WTC11 (cell line): Measurements from ENCODE around the gene AGBL1. TPM values are rescaled to one million over a fixed set of nuclear protein-coding genes. Genes with fewer than 3 reads are reported as not detected.

Experiments
- ATAC-seq: fragments of 200-7000 bp; cut with Tn5 transposase; 2 replicates; pipeline ENCODE4 v1.10.0; 2021; ENCODE audit warnings: mild to moderate bottlenecking, moderate library complexity
- CTCF ChIA-PET: fragments of 300-600 bp; sonication (Branson Sonifier 250); formaldehyde crosslinking; loops from one replicate; lab custom pipeline; 2021; ENCODE audit warnings: antibody characterized with exemption; lab: Charles Lee
- POLR2A ChIA-PET: fragments of 350-600 bp; sonication (Branson Sonifier 250); formaldehyde crosslinking; loops from one replicate; lab custom pipeline; 2021; ENCODE audit warnings: antibody characterized with exemption; lab: Charles Lee
- DNase-seq: peaks from one replicate; pipeline ENCODE4 v3.0.0; 2021; ENCODE audit warnings: low spot score
- H3K27ac Mint-ChIP-seq: 2 replicates; pipeline ENCODE4 v1.8.0; 2021; ENCODE audit warnings: mixed read lengths
- H3K27me3 Mint-ChIP-seq: 2 replicates; pipeline ENCODE4 v1.8.0; 2021; ENCODE audit warnings: low read depth, mild to moderate bottlenecking, moderate library complexity, mixed read lengths
- H3K36me3 Mint-ChIP-seq: 2 replicates; pipeline ENCODE4 v1.8.0; 2021; ENCODE audit warnings: mixed read lengths
- H3K4me1 Mint-ChIP-seq: 2 replicates; pipeline ENCODE4 v1.8.0; 2022; ENCODE audit warnings: mixed read lengths
- H3K4me3 Mint-ChIP-seq: 2 replicates; pipeline ENCODE4 v1.8.0; 2021; ENCODE audit warnings: mild to moderate bottlenecking, moderate library complexity, mixed read lengths
- H3K9me3 Mint-ChIP-seq: 2 replicates; pipeline ENCODE4 v1.8.0; 2021; ENCODE audit warnings: mixed read lengths
- CREB1 ChIP-seq: sonication (generic); formaldehyde crosslinking; IDR thresholded peaks from 2 replicates; pipeline ENCODE4 v1.8.0; 2023; ENCODE audit warnings: mild to moderate bottlenecking, missing genetic modification reagents
- KAT7 ChIP-seq: sonication (generic); formaldehyde crosslinking; IDR thresholded peaks from 2 replicates; pipeline ENCODE4 v1.8.1; 2023; ENCODE audit warnings: missing genetic modification reagents, mild to moderate bottlenecking, borderline replicate concordance
- MXD4 ChIP-seq: fragments of 250-450 bp; sonication (Bioruptor Pico); IDR thresholded peaks from 2 replicates; pipeline ENCODE4 v1.8.0; 2021; ENCODE audit warnings: mild to moderate bottlenecking, moderate library complexity, borderline replicate concordance
- NR1H2 ChIP-seq: sonication (generic); formaldehyde crosslinking; IDR thresholded peaks from 2 replicates; pipeline ENCODE4 v1.9.0; 2021; ENCODE audit warnings: mild to moderate bottlenecking, moderate library complexity, missing genetic modification reagents
- SOX15 ChIP-seq: fragments of 250-450 bp; sonication (Bioruptor Pico); IDR thresholded peaks from 2 replicates; pipeline ENCODE4 v1.9.0; 2021; ENCODE audit warnings: mild to moderate bottlenecking
- TEAD4 ChIP-seq: sonication (generic); formaldehyde crosslinking; IDR thresholded peaks from 2 replicates; pipeline ENCODE4 v1.8.0; 2022; ENCODE audit warnings: mild to moderate bottlenecking, missing genetic modification reagents
- TP53 ChIP-seq: sonication (generic); formaldehyde crosslinking; IDR thresholded peaks from 2 replicates; pipeline ENCODE4 v1.8.1; 2023; ENCODE audit warnings: mild to moderate bottlenecking, missing genetic modification reagents
- ZNF121 ChIP-seq: sonication (generic); formaldehyde crosslinking; IDR thresholded peaks from 2 replicates; pipeline ENCODE4 v1.8.0; 2023; ENCODE audit warnings: missing genetic modification reagents
- ZNF317 ChIP-seq: sonication (generic); formaldehyde crosslinking; IDR thresholded peaks from 2 replicates; pipeline ENCODE4 v1.8.1; 2023; ENCODE audit warnings: low read depth, mild to moderate bottlenecking, moderate library complexity, missing genetic modification reagents, borderline replicate concordance
- ZNF416 ChIP-seq: fragments of 250-450 bp; sonication (Bioruptor Pico); IDR thresholded peaks from 2 replicates; pipeline ENCODE4 v1.9.0; 2021; ENCODE audit warnings: mild to moderate bottlenecking, inconsistent platforms
- ZNF423 ChIP-seq: fragments of 250-450 bp; sonication (Bioruptor Pico); IDR thresholded peaks from 2 replicates; pipeline ENCODE4 v2.1.2; 2022; ENCODE audit warnings: mild to moderate bottlenecking, moderate library complexity
- total RNA-seq: library from RNA; stranded (reverse); gene quantifications from 3 replicates; pipeline ENCODE4 v1.2.3, GENCODE V29; 2021
- TF ChIP-seq, protein P1 (sequence below): sonication (generic); formaldehyde crosslinking; IDR thresholded peaks from 2 replicates; pipeline ENCODE4 v1.8.1; 2022; ENCODE audit warnings: missing genetic modification reagents, borderline replicate concordance
- TF ChIP-seq, protein P2 (sequence below): fragments of 250-450 bp; sonication (Bioruptor Pico); IDR thresholded peaks from 2 replicates; pipeline ENCODE4 v2.1.2; 2022; ENCODE audit warnings: mild to moderate bottlenecking, moderate library complexity
- TF ChIP-seq, protein P3 (sequence below): sonication (generic); formaldehyde crosslinking; IDR thresholded peaks from 2 replicates; pipeline ENCODE4 v1.8.0; 2022; ENCODE audit warnings: mild to moderate bottlenecking, missing genetic modification reagents
- TF ChIP-seq, protein P4 (sequence below): sonication (generic); formaldehyde crosslinking; IDR thresholded peaks from 2 replicates; pipeline ENCODE4 v1.8.1; 2023; ENCODE audit warnings: mild to moderate bottlenecking, missing genetic modification reagents, borderline replicate concordance
- TF ChIP-seq, protein P5 (sequence below): sonication (generic); formaldehyde crosslinking; conservative IDR thresholded peaks from 2 replicates; pipeline ENCODE4 v1.8.1; 2023; ENCODE audit warnings: mild to moderate bottlenecking, low read depth, missing genetic modification reagents, moderate library complexity
- TF ChIP-seq, protein P6 (sequence below): sonication (generic); formaldehyde crosslinking; IDR thresholded peaks from 2 replicates; pipeline ENCODE4 v1.8.0; 2023; ENCODE audit warnings: missing genetic modification reagents
- TF ChIP-seq, protein P7 (sequence below): fragments of 250-450 bp; sonication (Bioruptor Pico); IDR thresholded peaks from 2 replicates; pipeline ENCODE4 v1.9.0; 2021; ENCODE audit warnings: moderate library complexity, mild to moderate bottlenecking, inconsistent platforms, borderline replicate concordance

AGBL1 gene
- total RNA-seq, 1 experiment from 2014 or later: not detected

DNA sequence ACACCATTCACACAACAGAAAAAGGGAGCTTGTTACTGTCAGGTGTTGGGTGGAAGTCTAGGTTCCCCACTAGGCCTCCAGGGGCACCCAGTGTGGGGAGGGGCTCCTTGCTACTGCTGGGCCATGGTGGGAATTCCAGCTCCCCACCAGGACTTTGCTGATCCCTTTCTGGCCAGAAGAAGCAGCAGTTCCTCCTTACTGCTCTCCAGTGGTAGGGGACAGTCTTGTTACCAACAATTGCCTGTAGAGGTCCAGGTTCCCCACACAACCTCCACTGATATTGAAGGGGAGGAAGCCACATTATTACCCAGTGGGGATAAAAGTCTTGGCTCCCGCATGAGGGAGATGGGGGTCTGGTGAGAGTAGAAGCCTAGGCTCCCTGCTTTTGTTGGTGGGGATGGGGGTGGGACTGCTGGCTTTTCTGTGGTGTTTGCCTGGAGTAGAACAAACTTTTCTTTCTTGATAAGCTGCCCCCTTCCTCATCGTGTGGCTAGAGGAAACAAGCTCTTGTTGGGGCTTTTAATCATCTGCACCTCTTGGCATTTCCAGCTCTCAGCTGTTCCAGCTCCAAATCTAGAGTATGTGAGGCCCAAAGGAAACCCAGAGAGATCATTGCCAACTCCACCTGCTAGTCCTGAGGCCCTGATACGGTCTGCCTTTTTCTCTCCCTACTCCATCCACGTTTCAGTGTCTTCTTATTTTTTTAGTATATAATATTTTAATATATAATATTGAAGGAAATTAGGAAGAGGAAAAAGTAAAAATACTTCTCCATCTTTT lies 824.2 kb downstream of the AGBL1 start:
- H3K4me3 Mint-ChIP-seq: no peak overlapping the region
- CTCF ChIA-PET: interaction anchor here (0.6 to 1.3 kb wide), 3 partner anchors 9 to 217 kb away, joined by 3 to 4 read pairs (median 4); no protein-coding TSS in a partner anchor
- H3K27ac Mint-ChIP-seq: no peak overlapping the region
- POLR2A ChIA-PET: no interaction called here
- TF ChIP-seq, protein P1, sequence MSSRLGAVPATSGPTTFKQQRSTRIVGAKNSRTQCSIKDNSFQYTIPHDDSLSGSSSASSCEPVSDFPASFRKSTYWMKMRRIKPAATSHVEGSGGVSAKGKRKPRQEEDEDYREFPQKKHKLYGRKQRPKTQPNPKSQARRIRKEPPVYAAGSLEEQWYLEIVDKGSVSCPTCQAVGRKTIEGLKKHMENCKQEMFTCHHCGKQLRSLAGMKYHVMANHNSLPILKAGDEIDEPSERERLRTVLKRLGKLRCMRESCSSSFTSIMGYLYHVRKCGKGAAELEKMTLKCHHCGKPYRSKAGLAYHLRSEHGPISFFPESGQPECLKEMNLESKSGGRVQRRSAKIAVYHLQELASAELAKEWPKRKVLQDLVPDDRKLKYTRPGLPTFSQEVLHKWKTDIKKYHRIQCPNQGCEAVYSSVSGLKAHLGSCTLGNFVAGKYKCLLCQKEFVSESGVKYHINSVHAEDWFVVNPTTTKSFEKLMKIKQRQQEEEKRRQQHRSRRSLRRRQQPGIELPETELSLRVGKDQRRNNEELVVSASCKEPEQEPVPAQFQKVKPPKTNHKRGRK (CRISPR knock-in tag): no peak
- TF ChIP-seq, protein P2, sequence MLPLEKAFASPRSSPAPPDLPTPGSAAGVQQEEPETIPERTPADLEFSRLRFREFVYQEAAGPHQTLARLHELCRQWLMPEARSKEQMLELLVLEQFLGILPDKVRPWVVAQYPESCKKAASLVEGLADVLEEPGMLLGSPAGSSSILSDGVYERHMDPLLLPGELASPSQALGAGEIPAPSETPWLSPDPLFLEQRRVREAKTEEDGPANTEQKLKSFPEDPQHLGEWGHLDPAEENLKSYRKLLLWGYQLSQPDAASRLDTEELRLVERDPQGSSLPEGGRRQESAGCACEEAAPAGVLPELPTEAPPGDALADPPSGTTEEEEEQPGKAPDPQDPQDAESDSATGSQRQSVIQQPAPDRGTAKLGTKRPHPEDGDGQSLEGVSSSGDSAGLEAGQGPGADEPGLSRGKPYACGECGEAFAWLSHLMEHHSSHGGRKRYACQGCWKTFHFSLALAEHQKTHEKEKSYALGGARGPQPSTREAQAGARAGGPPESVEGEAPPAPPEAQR (CRISPR knock-in tag): 0 out of 2 replicates have a peak, but pooled peaks have one; percentile 28
- TF ChIP-seq ZNF423 (CRISPR knock-in tag) (peak; percentile 47; the same call in 1 of the 2 replicates), ZNF121 (CRISPR knock-in tag) (no peak), ZNF416 (no peak), KAT7 (CRISPR knock-in tag) (no peak), TP53 (CRISPR knock-in tag) (no peak)
- TF ChIP-seq, all 79 proteins: peak for 2
- Mint-ChIP-seq H3K4me1 (peaks cover 9% of the 10 kb centered on the region), H3K36me3 (no peaks in the 10 kb centered on the region), H3K9me3 (peaks cover 10% of the 10 kb centered on the region), H3K27me3 (no peaks in the 10 kb centered on the region)
- ATAC-seq: peak; percentile 72
- no peak for DNase-seq

DNA sequence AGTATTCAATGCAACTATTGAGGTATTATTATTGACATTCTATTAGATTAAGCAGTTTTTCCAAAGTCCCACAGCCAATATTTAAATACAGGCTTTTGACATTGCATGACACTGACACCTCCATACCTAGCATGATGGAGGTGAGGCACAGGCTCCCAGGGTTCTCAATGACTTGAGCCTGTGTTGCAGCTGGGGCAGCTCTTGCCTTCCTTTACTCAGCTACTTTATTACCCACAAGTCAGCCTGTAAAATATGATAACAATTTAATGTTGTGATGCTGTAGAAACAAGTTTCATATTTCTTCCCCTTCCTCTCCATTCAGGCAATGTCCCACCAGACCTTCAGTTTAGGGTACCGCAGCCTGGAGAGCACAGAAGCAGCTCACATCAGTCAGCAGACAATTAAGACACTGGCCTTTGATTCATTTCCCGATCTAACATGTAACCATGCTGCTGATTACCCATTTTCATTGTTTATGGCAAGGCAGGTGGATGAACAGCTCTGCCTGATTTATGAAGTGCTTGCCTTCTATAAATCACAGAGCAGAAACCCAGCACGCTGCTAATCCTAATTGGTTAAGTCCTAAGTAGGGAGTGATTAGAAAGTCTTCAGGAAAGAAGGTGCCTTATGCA lies 826.1 kb downstream of the AGBL1 start:
- ATAC-seq: no peak
- no peak for DNase-seq
- TF ChIP-seq, protein P3, sequence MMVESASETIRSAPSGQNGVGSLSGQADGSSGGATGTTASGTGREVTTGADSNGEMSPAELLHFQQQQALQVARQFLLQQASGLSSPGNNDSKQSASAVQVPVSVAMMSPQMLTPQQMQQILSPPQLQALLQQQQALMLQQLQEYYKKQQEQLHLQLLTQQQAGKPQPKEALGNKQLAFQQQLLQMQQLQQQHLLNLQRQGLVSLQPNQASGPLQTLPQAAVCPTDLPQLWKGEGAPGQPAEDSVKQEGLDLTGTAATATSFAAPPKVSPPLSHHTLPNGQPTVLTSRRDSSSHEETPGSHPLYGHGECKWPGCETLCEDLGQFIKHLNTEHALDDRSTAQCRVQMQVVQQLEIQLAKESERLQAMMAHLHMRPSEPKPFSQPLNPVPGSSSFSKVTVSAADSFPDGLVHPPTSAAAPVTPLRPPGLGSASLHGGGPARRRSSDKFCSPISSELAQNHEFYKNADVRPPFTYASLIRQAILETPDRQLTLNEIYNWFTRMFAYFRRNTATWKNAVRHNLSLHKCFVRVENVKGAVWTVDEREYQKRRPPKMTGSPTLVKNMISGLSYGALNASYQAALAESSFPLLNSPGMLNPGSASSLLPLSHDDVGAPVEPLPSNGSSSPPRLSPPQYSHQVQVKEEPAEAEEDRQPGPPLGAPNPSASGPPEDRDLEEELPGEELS (CRISPR knock-in tag): no peak
- TF ChIP-seq, protein P4, sequence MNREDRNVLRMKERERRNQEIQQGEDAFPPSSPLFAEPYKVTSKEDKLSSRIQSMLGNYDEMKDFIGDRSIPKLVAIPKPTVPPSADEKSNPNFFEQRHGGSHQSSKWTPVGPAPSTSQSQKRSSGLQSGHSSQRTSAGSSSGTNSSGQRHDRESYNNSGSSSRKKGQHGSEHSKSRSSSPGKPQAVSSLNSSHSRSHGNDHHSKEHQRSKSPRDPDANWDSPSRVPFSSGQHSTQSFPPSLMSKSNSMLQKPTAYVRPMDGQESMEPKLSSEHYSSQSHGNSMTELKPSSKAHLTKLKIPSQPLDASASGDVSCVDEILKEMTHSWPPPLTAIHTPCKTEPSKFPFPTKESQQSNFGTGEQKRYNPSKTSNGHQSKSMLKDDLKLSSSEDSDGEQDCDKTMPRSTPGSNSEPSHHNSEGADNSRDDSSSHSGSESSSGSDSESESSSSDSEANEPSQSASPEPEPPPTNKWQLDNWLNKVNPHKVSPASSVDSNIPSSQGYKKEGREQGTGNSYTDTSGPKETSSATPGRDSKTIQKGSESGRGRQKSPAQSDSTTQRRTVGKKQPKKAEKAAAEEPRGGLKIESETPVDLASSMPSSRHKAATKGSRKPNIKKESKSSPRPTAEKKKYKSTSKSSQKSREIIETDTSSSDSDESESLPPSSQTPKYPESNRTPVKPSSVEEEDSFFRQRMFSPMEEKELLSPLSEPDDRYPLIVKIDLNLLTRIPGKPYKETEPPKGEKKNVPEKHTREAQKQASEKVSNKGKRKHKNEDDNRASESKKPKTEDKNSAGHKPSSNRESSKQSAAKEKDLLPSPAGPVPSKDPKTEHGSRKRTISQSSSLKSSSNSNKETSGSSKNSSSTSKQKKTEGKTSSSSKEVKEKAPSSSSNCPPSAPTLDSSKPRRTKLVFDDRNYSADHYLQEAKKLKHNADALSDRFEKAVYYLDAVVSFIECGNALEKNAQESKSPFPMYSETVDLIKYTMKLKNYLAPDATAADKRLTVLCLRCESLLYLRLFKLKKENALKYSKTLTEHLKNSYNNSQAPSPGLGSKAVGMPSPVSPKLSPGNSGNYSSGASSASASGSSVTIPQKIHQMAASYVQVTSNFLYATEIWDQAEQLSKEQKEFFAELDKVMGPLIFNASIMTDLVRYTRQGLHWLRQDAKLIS: no peak
- TF ChIP-seq, protein P5, sequence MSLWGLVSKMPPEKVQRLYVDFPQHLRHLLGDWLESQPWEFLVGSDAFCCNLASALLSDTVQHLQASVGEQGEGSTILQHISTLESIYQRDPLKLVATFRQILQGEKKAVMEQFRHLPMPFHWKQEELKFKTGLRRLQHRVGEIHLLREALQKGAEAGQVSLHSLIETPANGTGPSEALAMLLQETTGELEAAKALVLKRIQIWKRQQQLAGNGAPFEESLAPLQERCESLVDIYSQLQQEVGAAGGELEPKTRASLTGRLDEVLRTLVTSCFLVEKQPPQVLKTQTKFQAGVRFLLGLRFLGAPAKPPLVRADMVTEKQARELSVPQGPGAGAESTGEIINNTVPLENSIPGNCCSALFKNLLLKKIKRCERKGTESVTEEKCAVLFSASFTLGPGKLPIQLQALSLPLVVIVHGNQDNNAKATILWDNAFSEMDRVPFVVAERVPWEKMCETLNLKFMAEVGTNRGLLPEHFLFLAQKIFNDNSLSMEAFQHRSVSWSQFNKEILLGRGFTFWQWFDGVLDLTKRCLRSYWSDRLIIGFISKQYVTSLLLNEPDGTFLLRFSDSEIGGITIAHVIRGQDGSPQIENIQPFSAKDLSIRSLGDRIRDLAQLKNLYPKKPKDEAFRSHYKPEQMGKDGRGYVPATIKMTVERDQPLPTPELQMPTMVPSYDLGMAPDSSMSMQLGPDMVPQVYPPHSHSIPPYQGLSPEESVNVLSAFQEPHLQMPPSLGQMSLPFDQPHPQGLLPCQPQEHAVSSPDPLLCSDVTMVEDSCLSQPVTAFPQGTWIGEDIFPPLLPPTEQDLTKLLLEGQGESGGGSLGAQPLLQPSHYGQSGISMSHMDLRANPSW: no peak
- TF ChIP-seq, protein P6, sequence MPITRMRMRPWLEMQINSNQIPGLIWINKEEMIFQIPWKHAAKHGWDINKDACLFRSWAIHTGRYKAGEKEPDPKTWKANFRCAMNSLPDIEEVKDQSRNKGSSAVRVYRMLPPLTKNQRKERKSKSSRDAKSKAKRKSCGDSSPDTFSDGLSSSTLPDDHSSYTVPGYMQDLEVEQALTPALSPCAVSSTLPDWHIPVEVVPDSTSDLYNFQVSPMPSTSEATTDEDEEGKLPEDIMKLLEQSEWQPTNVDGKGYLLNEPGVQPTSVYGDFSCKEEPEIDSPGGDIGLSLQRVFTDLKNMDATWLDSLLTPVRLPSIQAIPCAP (CRISPR knock-in tag): no peak
- no peak for TF ChIP-seq ZNF317 (CRISPR knock-in tag)
- TF ChIP-seq MXD4: no peak
- TF ChIP-seq, protein P7, sequence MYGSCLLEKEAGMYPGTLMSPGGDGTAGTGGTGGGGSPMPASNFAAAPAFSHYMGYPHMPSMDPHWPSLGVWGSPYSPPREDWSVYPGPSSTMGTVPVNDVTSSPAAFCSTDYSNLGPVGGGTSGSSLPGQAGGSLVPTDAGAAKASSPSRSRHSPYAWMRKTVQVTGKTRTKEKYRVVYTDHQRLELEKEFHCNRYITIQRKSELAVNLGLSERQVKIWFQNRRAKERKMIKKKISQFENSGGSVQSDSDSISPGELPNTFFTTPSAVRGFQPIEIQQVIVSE (CRISPR knock-in tag): no peak
- TF ChIP-seq NR1H2 (CRISPR knock-in tag): no peak
- no peak for TF ChIP-seq CREB1
- TF ChIP-seq SOX15 (CRISPR knock-in tag): no peak
- no peak for TF ChIP-seq ZNF416
- TF ChIP-seq TEAD4 (CRISPR knock-in tag): no peak
- Mint-ChIP-seq H3K9me3 (peaks cover 14% of the 10 kb centered on the region; the same call in 1 of the 2 replicates), H3K36me3 (no peaks in the 10 kb centered on the region), H3K27ac (no peak overlapping the region), H3K4me1 (peaks cover 9% of the 10 kb centered on the region), H3K4me3 (no peak overlapping the region), H3K27me3 (no peaks in the 10 kb centered on the region)
- ChIA-PET CTCF (no interaction called here), POLR2A (interaction anchor here (0.7 kb wide), 1 partner anchor 11 kb away, joined by 3 read pairs; no protein-coding TSS in a partner anchor)
